GM12873 (cell line): ENCODE data around the gene CTNNA2.

ENCODE experiments used
- TF ChIP-seq, protein P1 (sequence below): IDR thresholded peaks from 2 replicates; pipeline ENCODE4 v1.5.1; 2012; ENCODE audit warnings: low read depth, mild to moderate bottlenecking, moderate library complexity, low read length, control low read depth; ENCODE audit not compliant: insufficient read depth; ENCODE audit errors: missing control alignments

The CTNNA2 gene

DNA sequence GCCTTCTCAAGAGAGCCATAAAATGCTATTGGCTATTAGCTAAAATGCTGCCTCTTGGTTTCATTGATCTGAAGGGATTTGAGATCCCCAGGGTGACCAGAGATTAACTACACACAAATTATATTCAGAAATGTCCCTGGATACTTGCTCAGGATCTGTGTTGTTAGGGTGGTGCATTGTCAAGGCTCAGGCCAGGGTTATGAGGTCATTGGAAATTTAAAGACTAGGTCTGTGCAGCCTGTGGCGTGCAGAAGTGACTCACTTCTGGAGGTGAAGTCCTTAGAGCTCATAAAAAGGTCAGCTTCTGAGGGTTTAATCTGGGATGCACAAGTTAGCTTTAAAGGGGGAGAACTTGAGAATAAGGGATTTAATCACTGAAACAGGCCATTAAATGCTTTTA is 768.2 kb downstream of the CTNNA2 start:
- TF ChIP-seq, protein P1, sequence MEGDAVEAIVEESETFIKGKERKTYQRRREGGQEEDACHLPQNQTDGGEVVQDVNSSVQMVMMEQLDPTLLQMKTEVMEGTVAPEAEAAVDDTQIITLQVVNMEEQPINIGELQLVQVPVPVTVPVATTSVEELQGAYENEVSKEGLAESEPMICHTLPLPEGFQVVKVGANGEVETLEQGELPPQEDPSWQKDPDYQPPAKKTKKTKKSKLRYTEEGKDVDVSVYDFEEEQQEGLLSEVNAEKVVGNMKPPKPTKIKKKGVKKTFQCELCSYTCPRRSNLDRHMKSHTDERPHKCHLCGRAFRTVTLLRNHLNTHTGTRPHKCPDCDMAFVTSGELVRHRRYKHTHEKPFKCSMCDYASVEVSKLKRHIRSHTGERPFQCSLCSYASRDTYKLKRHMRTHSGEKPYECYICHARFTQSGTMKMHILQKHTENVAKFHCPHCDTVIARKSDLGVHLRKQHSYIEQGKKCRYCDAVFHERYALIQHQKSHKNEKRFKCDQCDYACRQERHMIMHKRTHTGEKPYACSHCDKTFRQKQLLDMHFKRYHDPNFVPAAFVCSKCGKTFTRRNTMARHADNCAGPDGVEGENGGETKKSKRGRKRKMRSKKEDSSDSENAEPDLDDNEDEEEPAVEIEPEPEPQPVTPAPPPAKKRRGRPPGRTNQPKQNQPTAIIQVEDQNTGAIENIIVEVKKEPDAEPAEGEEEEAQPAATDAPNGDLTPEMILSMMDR: no peak

DNA sequence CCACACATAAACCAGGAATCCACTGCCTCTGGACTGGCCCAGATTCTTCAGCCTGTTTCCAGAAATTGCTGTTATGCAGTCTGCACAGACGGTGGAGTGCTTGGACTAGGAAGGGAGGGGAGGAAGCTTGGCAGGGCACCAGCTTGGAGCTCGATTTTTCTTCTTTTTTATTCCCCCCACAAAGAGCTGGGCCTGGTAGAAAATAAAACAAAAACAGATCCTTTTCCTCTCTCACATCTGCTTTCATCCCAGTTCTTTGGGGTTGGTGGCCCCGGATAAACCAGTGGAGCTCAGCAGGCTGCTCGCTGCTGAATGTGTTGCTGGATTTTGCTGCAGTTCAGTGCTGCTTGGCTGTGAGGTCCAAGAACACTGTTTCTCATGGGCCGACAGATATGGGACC is 775.7 kb downstream of the CTNNA2 start:
- TF ChIP-seq, protein P1: no peak

DNA sequence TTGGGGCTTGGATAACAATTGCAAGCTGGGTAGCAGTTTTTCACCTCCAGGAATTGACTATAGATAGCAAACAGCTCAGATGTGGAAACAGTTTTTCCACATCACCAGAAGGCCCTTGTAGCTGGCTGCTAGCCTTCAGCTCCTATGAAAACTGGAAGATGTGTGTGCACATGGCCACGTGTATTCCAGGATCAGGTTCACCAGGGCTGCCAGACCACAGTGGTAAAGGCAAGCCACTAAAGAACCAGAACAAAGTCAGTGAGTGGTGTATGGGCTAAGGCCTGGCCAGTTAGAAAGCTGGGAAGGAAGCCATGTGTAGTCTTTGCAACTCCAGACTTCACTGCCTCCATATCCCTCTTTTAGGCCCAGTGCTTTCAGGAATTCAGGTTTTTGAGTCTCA is 778.8 kb downstream of the CTNNA2 start:
- TF ChIP-seq, protein P1: no peak

DNA sequence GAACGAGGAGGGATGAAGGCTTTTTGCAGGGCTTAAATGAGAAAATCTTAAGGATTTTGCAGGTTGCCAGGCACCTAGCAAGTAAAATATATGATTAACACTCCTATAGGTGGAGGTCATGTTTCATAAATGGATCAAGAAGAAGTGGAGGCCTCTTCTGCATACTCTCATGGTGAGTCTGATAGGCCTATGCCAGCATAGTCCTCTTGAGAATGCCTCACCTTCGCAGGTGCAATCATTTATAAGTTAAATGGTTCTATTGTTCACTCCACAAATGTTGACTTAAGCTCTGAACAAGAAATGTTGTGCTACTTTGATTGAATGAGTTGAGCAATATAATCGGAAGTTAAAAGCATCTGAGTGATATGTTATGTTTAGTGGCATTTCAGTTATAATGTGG is 779.6 kb downstream of the CTNNA2 start:
- TF ChIP-seq, protein P1: no peak

DNA sequence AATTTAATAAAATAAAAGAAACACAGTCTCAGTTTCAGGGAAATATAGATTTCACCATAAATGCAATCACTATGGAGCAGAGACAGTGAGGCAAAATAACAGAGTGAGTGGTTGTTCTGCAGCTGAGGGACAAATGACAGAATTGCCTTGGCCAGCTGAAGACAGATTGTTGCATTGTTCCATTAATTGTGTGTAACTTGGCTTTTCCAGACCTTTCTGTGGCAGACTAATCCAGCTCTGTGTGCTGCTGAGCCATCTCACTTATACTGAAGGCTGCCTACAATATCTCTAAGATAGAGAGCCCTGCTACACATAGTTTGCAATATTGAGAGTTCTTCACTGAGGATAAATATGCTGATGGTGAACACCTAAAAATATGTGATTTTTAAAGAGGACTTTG is 780.2 kb downstream of the CTNNA2 start:
- TF ChIP-seq, protein P1: no peak

DNA sequence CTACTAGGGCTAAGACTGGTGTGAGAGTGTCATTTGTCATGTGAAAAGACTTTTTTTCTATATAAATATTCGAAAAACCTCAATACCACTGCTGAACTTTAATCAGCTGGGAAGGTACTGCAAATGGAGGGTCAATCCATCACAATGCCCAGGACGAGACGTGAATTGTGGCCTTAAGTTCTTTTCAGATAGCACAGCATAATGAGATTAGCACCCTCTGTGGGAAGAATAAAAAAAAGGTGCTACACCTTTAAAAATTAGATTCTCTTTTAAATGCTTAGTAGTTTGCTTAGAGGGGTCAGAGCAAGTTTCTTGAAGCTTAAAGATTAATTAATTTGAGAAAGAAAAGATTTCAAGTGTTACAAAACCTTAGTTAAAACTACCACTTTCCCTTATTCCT is 786.1 kb downstream of the CTNNA2 start:
- TF ChIP-seq, protein P1: no peak

DNA sequence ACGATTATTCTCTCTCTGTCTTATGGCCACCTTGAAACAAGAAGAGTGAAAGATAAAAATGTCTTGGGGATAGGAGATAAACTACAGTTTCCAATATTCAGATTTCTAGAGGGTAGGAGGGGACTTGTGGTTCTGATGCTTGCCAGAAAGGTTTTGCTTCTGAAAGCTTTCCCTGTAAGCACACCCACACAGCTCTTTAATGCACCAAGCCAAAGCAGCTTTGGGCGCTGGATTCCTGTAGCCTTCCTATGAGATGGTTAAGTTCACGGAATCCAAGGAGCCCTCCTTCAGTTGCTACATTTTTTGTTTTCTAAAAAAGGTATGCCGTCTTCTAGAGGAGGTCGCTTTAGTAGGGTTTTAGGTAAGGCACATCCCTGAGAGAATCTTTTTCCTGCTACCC is 786.8 kb downstream of the CTNNA2 start:
- TF ChIP-seq, protein P1: no peak
